Omental fat pad (tissue), 4 donors: ENCODE data around the gene VPS54. TPM values are rescaled to one million over a fixed set of nuclear protein-coding genes. Genes with fewer than 3 reads are reported as not detected.

Experiments
- ATAC-seq: fragments of 150-250 bp; one replicate; pipeline ENCODE4 v1.9.1; 2016; ENCODE audit warnings: mild to moderate bottlenecking, moderate library complexity; ENCODE audit not compliant: low FRiP score
- DNase-seq: peaks from one replicate; pipeline ENCODE4 v3.0.0-alpha.2; 2019; ENCODE audit warnings: low spot score
- CTCF ChIP-seq, 3 donors: fragments of 450-650 bp; IDR thresholded peaks; one replicate each; pipeline ENCODE4 v1.5.1; 2016 to 2017; ENCODE audit warnings: antibody characterized with exemption in 3 of 3, mild to moderate bottlenecking in 3 of 3, moderate library complexity in 2 of 3
- total RNA-seq, 4 donors: library from RNA; depleted of rRNA; stranded (reverse); fragments of >200 nt; gene quantifications; one replicate each; pipeline ENCODE4 v1.1.0, GENCODE V29; 2016

Gene VPS54
- total RNA-seq, 4 donors from 2014 or later = 19.8 to 40.5 (median 26.9) TPM

- DNase-seq = no peak
- no peak for TF ChIP-seq CTCF (IDR thresholded peaks at IDR 0.05)
- no peak for ATAC-seq
These were observed 4.4 kb upstream of the VPS54 start for GRCh38 chr2:64023485-64024258.

DNA sequence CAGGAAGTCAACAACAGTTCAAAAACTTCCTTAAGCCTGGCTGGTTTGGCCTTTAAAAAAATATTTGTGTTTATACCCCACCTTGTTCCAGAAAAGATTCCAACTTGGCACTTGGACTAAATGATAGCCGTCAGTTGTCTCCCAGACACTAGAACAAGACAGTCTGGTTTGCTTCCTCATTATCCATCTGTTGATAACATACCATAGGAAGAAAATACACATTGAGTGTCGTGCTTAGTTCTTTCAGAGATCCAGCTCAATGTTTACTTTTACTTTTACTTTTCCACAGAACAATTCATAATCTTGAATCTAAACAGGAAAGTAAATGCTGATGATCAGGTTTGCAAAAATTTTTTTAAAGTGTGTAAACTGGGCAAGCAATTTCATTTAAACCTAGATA, 2.4 kb upstream of the VPS54 start:
- ATAC-seq (no peak), DNase-seq (no peak)
- TF ChIP-seq CTCF (IDR thresholded peaks at IDR 0.05) = no peak

DNA sequence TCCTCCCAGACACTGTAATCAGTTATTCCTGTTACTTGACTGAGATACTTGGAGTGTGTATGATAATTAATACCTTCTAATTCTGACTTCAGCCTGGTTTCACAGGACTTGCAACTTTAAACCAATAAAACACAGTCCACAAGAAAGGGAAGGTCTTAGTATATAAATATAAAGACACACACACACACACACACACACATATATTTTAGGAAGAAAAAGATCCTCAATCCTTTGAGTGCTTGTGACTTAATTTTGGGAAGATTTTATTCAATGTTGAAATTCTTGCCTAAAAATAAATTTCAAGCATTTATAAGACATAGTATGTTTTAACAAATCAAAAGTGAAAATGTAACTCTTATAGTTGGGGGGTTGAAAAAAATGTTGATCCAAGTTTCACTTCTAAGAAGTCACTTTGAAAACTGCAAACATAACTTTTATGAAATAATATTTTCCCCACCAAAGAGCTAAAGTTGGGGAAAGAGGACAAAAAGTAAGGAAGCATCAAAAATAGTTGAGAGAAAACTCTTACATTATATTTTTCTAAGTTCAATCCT, 824 bp upstream of the VPS54 start:
- DNase-seq = no peak
- no peak for TF ChIP-seq CTCF (IDR thresholded peaks at IDR 0.05)
- ATAC-seq = no peak

- ATAC-seq = peak; percentile 69
- no peak for DNase-seq
- no peak for TF ChIP-seq CTCF (IDR thresholded peaks at IDR 0.05)
These were observed 536 bp downstream of the VPS54 start for GRCh38 chr2:64018701-64019082.

- ATAC-seq = no peak
- DNase-seq = no peak
- TF ChIP-seq CTCF (IDR thresholded peaks at IDR 0.05) = no peak
These were observed 1.2 kb downstream of the VPS54 start for GRCh38 chr2:64017811-64018700.

GRCh38 chr2:64015898-64016297, 3.3 kb downstream of the VPS54 start:
- DNase-seq (no peak), ATAC-seq (no peak)
- no peak for TF ChIP-seq CTCF (IDR thresholded peaks at IDR 0.05)
